BJ (cell line): Measurements from ENCODE around the gene WIZ. TPM values are rescaled to one million over a fixed set of nuclear protein-coding genes. Genes with fewer than 3 reads are reported as not detected.

ENCODE experiments used
- CTCF ChIA-PET: fragments of 350-600 bp; formaldehyde crosslinking; extraction: SDS; loops from one replicate; lab custom pipeline; 2021; ENCODE audit warnings: antibody characterized with exemption, inconsistent platforms; lab: Yijun Ruan, JAX
- POLR2A ChIA-PET: fragments of 300-600 bp; sonication (Branson Sonifier 250); formaldehyde crosslinking; extraction: SDS; loops from one replicate; lab custom pipeline; 2021; ENCODE audit warnings: antibody characterized with exemption; lab: Charles Lee
- DNase-seq: peaks from one replicate; pipeline ENCODE4 v3.0.0-alpha.2; 2011; ENCODE audit warnings: low read depth
- H3K27me3 ChIP-seq: 2 replicates; pipeline ENCODE4 v1.6.0; 2011; ENCODE audit warnings: low read length; ENCODE audit not compliant: control insufficient read depth, insufficient read depth
- H3K36me3 ChIP-seq: 2 replicates; pipeline ENCODE4 v1.5.1; 2011; ENCODE audit warnings: low read length; ENCODE audit not compliant: control insufficient read depth, insufficient read depth
- H3K4me3 ChIP-seq: 2 replicates; pipeline ENCODE4 v1.5.1; 2011; ENCODE audit warnings: low read depth, mild to moderate bottlenecking, control low read depth, low read length
- CTCF ChIP-seq: IDR thresholded peaks from 2 replicates; pipeline ENCODE4 v1.5.1; 2011; ENCODE audit warnings: low read depth, mild to moderate bottlenecking, control low read depth, inconsistent platforms, low read length, moderate library complexity; ENCODE audit not compliant: insufficient read depth
- polyA plus RNA-seq: library from polyadenylated mRNA; depleted of rRNA; stranded (reverse); fragments of >200 nt; gene quantifications from 2 replicates; pipeline ENCODE4 v1.2.3, GENCODE V29; 2011

Gene WIZ
- polyA plus RNA-seq, 1 experiment: 10.9 TPM

GRCh38 chr19:15402411-15403150, 47.2 kb downstream of the WIZ start:
- Histone ChIP-seq H3K4me3 (no peak overlapping the region), H3K36me3 (peaks cover 44% of the 10 kb centered on the region), H3K27me3 (no peaks in the 10 kb centered on the region)
- DNase-seq: no peak
- CTCF ChIA-PET: no interaction called here
- POLR2A ChIA-PET: no interaction called here
- TF ChIP-seq CTCF: no peak

GRCh38 chr19:15401397-15401710, 48.4 kb downstream of the WIZ start:
- ChIA-PET CTCF (interaction anchor here (1.0 kb wide), 1 partner anchor 12 kb away, joined by 4 read pairs; no protein-coding TSS in a partner anchor), POLR2A (no interaction called here)
- no peak for TF ChIP-seq CTCF
- no peak for DNase-seq
- H3K4me3 ChIP-seq: no peak overlapping the region
- peaks cover 54% of the 10 kb centered on the region for H3K36me3 ChIP-seq
- H3K27me3 ChIP-seq: no peaks in the 10 kb centered on the region

GRCh38 chr19:15400521-15401396, 49.0 kb downstream of the WIZ start:
- ChIA-PET CTCF (interaction anchor here (1.0 kb wide), 1 partner anchor 13 kb away, joined by 4 read pairs; no protein-coding TSS in a partner anchor), POLR2A (no interaction called here)
- Histone ChIP-seq H3K36me3 (peaks cover 57% of the 10 kb centered on the region), H3K27me3 (no peaks in the 10 kb centered on the region), H3K4me3 (no peak overlapping the region)
- DNase-seq: no peak
- TF ChIP-seq CTCF: no peak

GRCh38 chr19:15399635-15400034, 50.1 kb downstream of the WIZ start:
- Histone ChIP-seq H3K4me3 (no peak overlapping the region), H3K36me3 (peaks cover 57% of the 10 kb centered on the region), H3K27me3 (no peaks in the 10 kb centered on the region)
- TF ChIP-seq CTCF: no peak
- ChIA-PET POLR2A (no interaction called here), CTCF (no interaction called here)
- no peak for DNase-seq

GRCh38 chr19:15399234-15399515, 50.6 kb downstream of the WIZ start:
- no peak for TF ChIP-seq CTCF
- H3K4me3 ChIP-seq: no peak overlapping the region
- ChIA-PET POLR2A (no interaction called here), CTCF (no interaction called here)
- DNase-seq: no peak
- no peaks in the 10 kb centered on the region for H3K27me3 ChIP-seq
- H3K36me3 ChIP-seq: peaks cover 57% of the 10 kb centered on the region
